Endothelial cell of umbilical vein (primary cell): ENCODE results near the gene PCNT. TPM values are rescaled to one million over a fixed set of nuclear protein-coding genes. Genes with fewer than 3 reads are reported as not detected.

Source experiments
- BruUV-seq: library from RNA; stranded (reverse); fragments of 400-500 nt; replicated peaks from 2 replicates; lab custom pipeline; 2021; lab: Mats Ljungman, UMichigan
- CTCF ChIA-PET: fragments of 300-600, 350-600 bp; sonication (Branson Sonifier 250); formaldehyde crosslinking; loops from one replicate; lab custom pipeline; 2021; ENCODE audit warnings: antibody characterized with exemption, inconsistent platforms; lab: Charles Lee
- POLR2A ChIA-PET: fragments of 300-600, 350-600 bp; sonication (Branson Sonifier 250); formaldehyde crosslinking; loops from one replicate; lab custom pipeline; 2021; ENCODE audit warnings: antibody characterized with exemption, inconsistent platforms; lab: Charles Lee
- DNase-seq: peaks from one replicate; pipeline ENCODE4 v3.0.0-alpha.2; 2011; ENCODE audit warnings: low read depth, low spot score
- FAIRE-seq: peaks from 2 replicates; lab custom pipeline; 2011; peaks lifted over from hg19 to GRCh38; lab: Jason Lieb, UNC
- H2AFZ ChIP-seq: 2 replicates; pipeline ENCODE4 v1.6.0; 2012; ENCODE audit warnings: low read depth, low read length, control low read depth, inconsistent platforms
- H3K27ac ChIP-seq: 2 replicates; pipeline ENCODE4 v1.5.1; 2011; ENCODE audit warnings: low read depth, mild to moderate bottlenecking, control low read depth, low read length, moderate library complexity; ENCODE audit not compliant: insufficient read depth
- H3K27me3 ChIP-seq, 2 experiments: 2 replicates each; pipeline versions ENCODE4 v1.6.0 to v1.6.1; 2011; ENCODE audit warnings: low read length in 2 of 2, mixed read lengths in 1 of 2; ENCODE audit not compliant: control insufficient read depth in 2 of 2, insufficient read depth in 2 of 2
- H3K36me3 ChIP-seq, 2 experiments: 2 replicates in 1 of 2; 3 replicates in 1 of 2; pipeline ENCODE4 v1.5.1; 2011; ENCODE audit warnings: low read length in 2 of 2, mild to moderate bottlenecking in 1 of 2, moderate library complexity in 1 of 2; ENCODE audit not compliant: control insufficient read depth in 2 of 2, insufficient read depth in 2 of 2; ENCODE audit errors: extremely low read depth in 1 of 2
- H3K4me1 ChIP-seq: 3 replicates; pipeline ENCODE4 v1.5.1; 2011; ENCODE audit warnings: mild to moderate bottlenecking, low read length; ENCODE audit not compliant: control insufficient read depth, insufficient read depth; ENCODE audit errors: extremely low read depth
- H3K4me2 ChIP-seq: 2 replicates; pipeline ENCODE4 v1.6.1; 2011; ENCODE audit warnings: low read length, control low read depth, mixed read lengths; ENCODE audit not compliant: insufficient read depth
- H3K4me3 ChIP-seq, 3 experiments: fragments of 200-600 bp in 1 of 3; sonication (generic), shearing (Covaris generic) in 1 of 3; replicated peaks in 1 of 3; 2 replicates each; pipeline ENCODE4 v1.5.1; 2011 to 2016; ENCODE audit warnings: control low read depth in 3 of 3, low read length in 3 of 3, mild to moderate bottlenecking in 2 of 3, inconsistent platforms in 1 of 3, low read depth in 1 of 3, moderate library complexity in 1 of 3; ENCODE audit not compliant: insufficient read depth in 1 of 3
- H3K79me2 ChIP-seq: 2 replicates; pipeline ENCODE4 v1.6.0; 2012; ENCODE audit warnings: low read length, inconsistent platforms; ENCODE audit not compliant: control insufficient read depth, insufficient read depth
- H3K9ac ChIP-seq: replicated peaks from 2 replicates; pipeline ENCODE3; 2011; ENCODE audit warnings: low read length, control low read depth; ENCODE audit not compliant: insufficient read depth; ENCODE audit errors: extremely low read depth
- H3K9me1 ChIP-seq: replicated peaks from 3 replicates; pipeline ENCODE4 v1.6.0; 2011; ENCODE audit warnings: mild to moderate bottlenecking, low read length; ENCODE audit not compliant: control insufficient read depth, insufficient read depth; ENCODE audit errors: extremely low read depth
- H3K9me3 ChIP-seq: replicated peaks from 2 replicates; pipeline ENCODE4 v1.5.1; 2012; ENCODE audit warnings: low read length, inconsistent platforms; ENCODE audit not compliant: control insufficient read depth, insufficient read depth
- H4K20me1 ChIP-seq: replicated peaks from 2 replicates; pipeline ENCODE3; 2011; ENCODE audit warnings: mild to moderate bottlenecking, low read length; ENCODE audit not compliant: control insufficient read depth, insufficient read depth; ENCODE audit errors: extremely low read depth
- CTCF ChIP-seq, 2 donors: IDR thresholded peaks; 1 replicate in 1 of 2; 2 replicates in 1 of 2; pipeline ENCODE4 v1.5.1; 2011; ENCODE audit warnings: low read length in 2 of 2, mild to moderate bottlenecking in 2 of 2, moderate library complexity in 2 of 2, control low read depth in 1 of 2, inconsistent platforms in 1 of 2, low read depth in 1 of 2; ENCODE audit not compliant: insufficient read depth in 1 of 2; ENCODE audit errors: extremely low read depth in 1 of 2
- EZH2 ChIP-seq: IDR thresholded peaks from 2 replicates; pipeline ENCODE4 v1.6.1; 2012; ENCODE audit warnings: borderline replicate concordance, low read depth, mild to moderate bottlenecking, moderate library complexity, low read length, inconsistent platforms; ENCODE audit not compliant: severe bottlenecking
- FOS ChIP-seq: IDR thresholded peaks from 2 replicates; pipeline ENCODE4 v1.6.1; 2011; ENCODE audit warnings: mild to moderate bottlenecking, low read length, moderate library complexity, borderline replicate concordance; ENCODE audit not compliant: insufficient read depth
- GATA2 ChIP-seq: IDR thresholded peaks from 2 replicates; pipeline ENCODE4 v1.7.0; 2011; ENCODE audit warnings: low read depth, mild to moderate bottlenecking, moderate library complexity, mixed read lengths, low read length; ENCODE audit not compliant: insufficient read length, insufficient read depth
- JUN ChIP-seq: IDR thresholded peaks from 2 replicates; pipeline ENCODE4 v1.6.1; 2011; ENCODE audit warnings: borderline replicate concordance, low read depth; ENCODE audit not compliant: insufficient read length, insufficient read depth
- MAX ChIP-seq: IDR thresholded peaks from 2 replicates; pipeline ENCODE4 v1.6.1; 2011; ENCODE audit not compliant: insufficient read depth, insufficient read length
- MYC ChIP-seq: IDR thresholded peaks from one replicate; pipeline ENCODE4 v1.6.1; 2011; ENCODE audit warnings: mild to moderate bottlenecking, low read depth, low read length
- POLR2A ChIP-seq: IDR thresholded peaks from 2 replicates; pipeline ENCODE4 v1.6.1; 2012; ENCODE audit warnings: low read depth, mild to moderate bottlenecking, control low read depth, low read length
- POLR2AphosphoS5 ChIP-seq: IDR thresholded peaks from 2 replicates; pipeline ENCODE4 v1.6.1; 2012; ENCODE audit warnings: low read depth, mild to moderate bottlenecking, control low read depth, low read length, moderate library complexity; ENCODE audit not compliant: insufficient read depth
- dilution Hi-C: fragments of 300-500 bp; cut with MboI; formaldehyde crosslinking; loops from one replicate; pipeline ENCODE4 v1.15.0; 2019; ENCODE audit warnings: low sequenced_read_pairs; ENCODE audit not compliant: extremely low pct_ligation_motif_present
- intact Hi-C: fragments of 100-400 bp; cut with micrococcal nuclease; formaldehyde crosslinking; loops from one replicate; pipeline ENCODE4 v1.10.0; 2022
- polyA plus RNA-seq, 4 experiments: library from polyadenylated mRNA; depleted of rRNA in 3 of 4; stranded (reverse) in 3 of 4; unstranded in 1 of 4; fragments of >200 nt; gene quantifications; 2 replicates each; pipeline versions ENCODE4 v1.2.1 to v1.2.3, GENCODE V29; 2011 to 2012; ENCODE audit warnings: missing spikeins in 1 of 4
- total RNA-seq: library from RNA; stranded (reverse); gene quantifications from 2 replicates; pipeline ENCODE4 v1.2.3, GENCODE V29; 2021

Gene PCNT
- total and polyA plus RNA-seq, 2 donors (not counting 3 experiments of a cell fraction or from before 2014, with no cell fraction given), result 9.6 to 49.5 TPM

GRCh38 chr21:46366091-46366490 lies 42.1 kb downstream of the PCNT start:
- no TSS peak for BruUV-seq
- H3K9ac ChIP-seq, result no peak overlapping the region
- CTCF ChIA-PET, result no interaction called here
- H3K27me3 ChIP-seq, result no peaks in the 10 kb centered on the region
- H3K9me1 ChIP-seq, result no peaks in the 10 kb centered on the region
- H2AFZ ChIP-seq, result no peak overlapping the region
- peaks cover 3% of the 10 kb centered on the region for H3K79me2 ChIP-seq
- H3K36me3 ChIP-seq, result peaks cover 7 to 15% of the 10 kb centered on the region in 2 experiments
- no peak overlapping the region for H3K4me3 ChIP-seq
- H3K9me3 ChIP-seq, result no peaks in the 10 kb centered on the region
- H4K20me1 ChIP-seq, result no peaks in the 10 kb centered on the region
- H3K4me2 ChIP-seq, result no peak overlapping the region
- no peak overlapping the region for H3K27ac ChIP-seq
- POLR2A ChIA-PET, result no interaction called here
- dilution Hi-C loops (no loop called here), intact Hi-C loops (no loop called here)
- TF ChIP-seq POLR2AphosphoS5 (no peak), FOS (no peak), POLR2A (no peak), GATA2 (no peak), MYC (no peak), EZH2 (no peak), MAX (no peak), CTCF (IDR thresholded peaks at IDR 0.05; ENCODE audit: extremely low read depth in 1 of 2, insufficient read depth in 1 of 2, low read depth in 1 of 2, low read length in 2 of 2) (no peak), JUN (no peak)
- no peaks in the 10 kb centered on the region for H3K4me1 ChIP-seq
- FAIRE-seq (no peak), DNase-seq (no peak)
